ENCODE data around the gene EDRF1. TPM values are rescaled to one million over a fixed set of nuclear protein-coding genes. Genes with fewer than 3 reads are reported as not detected.
"Not testable (repeated sequence)": the region's sequence is repeated elsewhere in the genome, so short reads cannot be mapped to it uniquely, and the experiment has no call there.

EDRF1 gene, protein sequence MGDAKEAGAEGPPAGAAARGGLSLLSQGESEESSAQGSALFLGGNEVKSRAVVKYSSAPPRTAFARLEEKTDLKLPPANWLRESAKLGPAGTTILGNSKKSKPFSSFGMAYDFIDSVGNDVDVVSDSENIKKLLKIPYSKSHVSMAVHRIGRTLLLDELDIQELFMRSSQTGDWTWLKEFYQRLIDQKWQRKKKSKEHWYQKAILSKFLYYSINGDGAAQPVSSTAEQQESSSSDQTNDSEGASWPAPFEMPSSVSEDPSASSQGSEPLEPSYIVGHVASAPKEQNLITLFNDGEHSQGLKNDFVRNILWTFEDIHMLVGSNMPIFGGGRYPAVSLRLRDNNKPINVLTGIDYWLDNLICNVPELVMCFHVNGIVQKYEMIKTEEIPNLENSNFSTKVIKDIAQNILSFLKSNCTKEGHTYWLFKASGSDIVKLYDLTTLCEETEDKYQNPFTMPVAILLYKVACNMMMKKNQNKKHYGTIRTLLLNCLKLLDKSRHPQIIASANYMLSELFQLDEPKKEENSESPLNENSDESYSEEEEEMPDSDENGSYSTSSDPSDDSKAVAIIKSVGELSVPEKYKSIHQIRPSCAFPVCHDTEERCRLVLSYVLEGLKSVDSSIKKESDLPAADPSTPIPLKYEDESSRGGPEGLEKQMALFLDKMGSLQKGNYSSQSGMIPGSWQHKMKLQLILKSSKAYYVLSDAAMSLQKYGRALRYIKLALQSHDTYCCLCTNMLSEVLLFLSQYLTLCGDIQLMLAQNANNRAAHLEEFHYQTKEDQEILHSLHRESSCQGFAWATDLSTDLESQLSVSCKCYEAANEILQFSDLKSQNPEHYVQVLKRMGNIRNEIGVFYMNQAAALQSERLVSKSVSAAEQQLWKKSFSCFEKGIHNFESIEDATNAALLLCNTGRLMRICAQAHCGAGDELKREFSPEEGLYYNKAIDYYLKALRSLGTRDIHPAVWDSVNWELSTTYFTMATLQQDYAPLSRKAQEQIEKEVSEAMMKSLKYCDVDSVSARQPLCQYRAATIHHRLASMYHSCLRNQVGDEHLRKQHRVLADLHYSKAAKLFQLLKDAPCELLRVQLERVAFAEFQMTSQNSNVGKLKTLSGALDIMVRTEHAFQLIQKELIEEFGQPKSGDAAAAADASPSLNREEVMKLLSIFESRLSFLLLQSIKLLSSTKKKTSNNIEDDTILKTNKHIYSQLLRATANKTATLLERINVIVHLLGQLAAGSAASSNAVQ
- 17.4 TPM for polyA plus RNA-seq (ENCODE audit: insufficient read length)

DNA sequence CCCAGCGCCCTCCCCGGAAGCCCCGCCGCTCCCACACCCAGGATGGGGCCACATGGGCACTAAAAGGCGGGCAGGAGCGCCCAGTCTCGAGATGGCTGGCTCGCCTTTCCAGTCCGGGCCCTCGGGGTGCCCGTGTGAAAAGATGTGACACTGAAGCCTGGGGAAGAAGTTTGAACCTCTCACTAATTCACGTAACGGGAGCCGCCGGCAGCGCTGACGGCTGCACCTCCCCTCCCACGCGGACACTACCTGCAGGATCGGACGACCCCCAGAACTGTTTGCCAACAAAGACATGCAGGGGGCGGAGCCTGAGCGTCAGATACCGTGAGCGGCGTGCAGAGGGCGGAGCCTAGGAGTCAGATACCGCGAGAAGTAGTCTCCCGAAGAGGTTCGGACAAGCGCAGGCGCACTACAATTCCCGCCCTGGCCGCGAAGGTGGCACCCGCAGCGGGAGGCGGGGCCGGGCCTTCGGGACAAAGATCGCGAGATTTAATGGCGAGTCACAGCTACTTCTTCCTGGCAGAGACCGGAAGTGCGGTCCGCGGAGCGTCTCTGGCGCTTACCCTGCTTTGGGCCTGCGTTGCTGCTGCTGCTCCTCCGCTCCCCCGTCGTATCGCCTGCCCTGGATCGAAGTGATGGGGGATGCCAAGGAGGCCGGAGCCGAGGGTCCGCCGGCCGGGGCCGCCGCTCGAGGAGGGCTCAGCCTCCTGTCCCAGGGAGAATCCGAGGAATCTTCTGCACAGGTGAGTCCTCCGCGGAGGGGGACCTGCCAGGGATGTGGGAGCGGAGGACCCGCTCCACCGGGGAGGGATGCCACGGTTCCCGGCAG lies at the start of gene EDRF1:
EDRF1 (plus strand) TSS at position 537 of the 829 bp plus-strand sequence; CDS start at position 636, 99 bp downstream.
- DNase-seq, result peak; percentile 99

DNA sequence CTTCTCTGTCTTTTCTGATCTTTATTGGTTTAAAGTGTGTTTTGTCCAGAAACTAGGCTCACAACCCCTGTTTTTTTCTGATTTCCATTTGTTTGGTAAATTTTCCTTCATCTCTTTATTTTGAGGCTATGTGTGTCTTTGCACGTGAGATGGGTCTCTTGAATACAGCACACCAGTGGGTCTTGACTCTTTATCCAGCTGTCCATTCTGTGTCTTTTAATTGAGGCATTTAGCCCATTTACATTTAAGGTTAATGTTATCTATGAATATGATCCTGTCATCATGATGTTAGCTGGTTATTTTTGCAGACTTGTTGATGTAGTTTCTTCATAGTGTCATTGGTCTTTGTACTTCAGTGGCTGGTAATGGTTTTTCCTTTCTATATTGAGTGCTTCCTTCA lies 46.6 kb upstream of the EDRF1 start:
- DNase-seq, result no peak

DNA sequence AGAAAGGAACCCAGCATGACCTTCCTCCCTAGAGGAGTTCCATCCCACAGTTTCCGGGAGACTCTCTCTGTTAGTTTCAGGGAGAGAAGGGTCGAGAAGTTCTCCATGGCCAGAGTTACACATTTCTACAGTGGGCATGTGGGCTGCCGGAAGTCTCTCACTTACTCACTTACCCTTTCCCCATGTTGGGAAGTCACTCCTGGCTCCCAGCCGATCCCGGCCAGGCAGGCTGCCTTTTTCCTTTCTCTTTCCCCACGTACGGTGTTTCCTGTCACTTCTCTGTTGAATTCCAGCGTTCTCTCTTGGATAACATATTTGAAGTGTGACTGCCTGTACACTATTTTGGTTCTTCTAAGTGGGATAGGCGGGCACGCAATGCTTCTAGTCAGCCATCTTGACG lies 40.1 kb upstream of the EDRF1 start:
- DNase-seq, result no peak

DNA sequence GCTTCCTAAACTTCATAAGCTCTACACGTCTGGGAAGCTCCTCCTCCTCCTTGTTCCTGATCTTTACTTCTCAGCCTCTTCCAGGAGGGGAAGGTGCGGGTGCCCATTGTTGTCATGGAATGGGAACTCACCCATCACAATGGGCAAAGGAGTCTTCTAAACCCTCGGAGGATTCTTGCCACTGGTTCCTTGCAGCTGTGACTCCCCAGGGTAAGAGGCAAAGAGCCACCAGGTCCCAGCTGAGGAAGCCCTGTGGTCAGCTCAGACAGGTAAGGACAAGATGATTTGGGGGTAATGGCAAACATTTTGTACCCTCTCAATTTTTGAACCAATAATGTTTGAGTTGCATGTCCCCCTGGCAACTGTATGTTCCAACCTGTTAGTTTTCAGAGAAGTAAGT lies 36.4 kb upstream of the EDRF1 start, which contains the start of gene TEX36:
TEX36 (minus strand) TSS at position 101 of the 400 bp plus-strand sequence. CDS start 174 bp downstream, outside the sequence.
- no peak for DNase-seq

DNA sequence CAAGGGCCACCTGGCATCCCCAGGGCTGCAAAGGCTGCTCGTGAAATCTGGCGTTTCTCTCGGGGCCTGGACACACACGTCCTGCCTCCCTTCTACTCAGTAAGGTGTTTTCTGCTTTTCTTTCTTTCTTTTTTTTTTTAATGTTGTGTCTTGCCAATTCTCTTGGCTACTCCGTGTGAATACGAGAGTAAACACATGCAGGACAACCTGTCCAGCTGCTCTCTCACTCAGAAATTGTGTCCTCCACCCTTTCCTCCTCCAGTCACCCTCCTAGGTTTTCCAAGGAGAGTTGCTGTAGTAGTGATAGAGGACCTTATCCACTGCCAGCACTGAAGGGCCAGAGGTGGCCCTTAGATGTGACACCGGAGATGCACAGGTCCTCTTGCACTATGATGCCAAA lies 35.7 kb upstream of the EDRF1 start:
- no peak for DNase-seq

DNA sequence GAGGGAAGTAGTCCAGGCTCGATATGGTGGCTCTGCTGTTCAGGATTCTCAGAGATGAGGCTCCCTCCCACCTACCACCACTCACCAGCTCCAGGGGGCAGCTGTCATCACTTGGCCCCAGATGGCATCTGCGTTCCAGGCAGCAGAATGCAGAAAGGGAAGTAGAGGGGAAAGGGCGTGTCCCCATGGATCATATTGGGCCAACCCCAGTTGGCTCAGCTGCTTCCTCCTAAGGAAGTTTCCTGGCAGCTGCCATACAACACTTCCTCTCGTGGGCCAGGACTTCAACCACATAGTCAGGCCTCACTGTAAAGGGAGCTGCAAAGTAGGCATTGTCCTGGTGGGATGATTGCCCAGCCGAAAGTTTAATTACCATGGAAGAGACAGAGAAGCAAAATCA lies 34.9 kb upstream of the EDRF1 start:
- DNase-seq, result no peak

DNA sequence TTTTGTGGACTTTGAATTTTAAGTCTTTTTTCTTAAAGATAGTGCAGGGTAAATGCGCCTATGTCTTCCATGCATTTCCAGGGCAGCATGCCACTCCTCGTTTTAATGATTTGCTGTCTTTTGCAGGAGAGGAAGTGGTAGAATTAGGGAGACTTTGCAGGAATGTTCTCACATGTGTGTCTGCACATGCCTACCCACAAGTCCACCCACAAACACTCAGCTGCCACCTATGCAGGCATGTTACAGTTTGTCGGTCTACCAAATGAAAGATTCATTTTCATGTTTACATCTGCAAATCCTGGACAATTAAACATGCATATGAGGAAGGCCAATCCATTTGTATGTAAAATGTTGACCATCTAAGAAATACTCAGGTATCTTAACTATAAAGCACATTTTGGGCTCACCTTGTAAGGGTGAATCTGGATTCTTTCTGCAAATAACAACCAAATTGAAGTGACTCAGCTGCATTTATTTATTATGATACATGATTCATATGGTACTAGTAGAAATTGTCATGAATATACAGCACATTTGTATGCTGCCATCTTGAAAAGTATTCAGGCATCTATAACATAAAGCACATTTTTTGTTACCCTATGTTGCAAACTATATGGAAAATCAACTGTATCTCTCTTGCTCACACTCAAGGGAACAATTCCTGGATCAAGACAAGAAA lies 31.9 kb upstream of the EDRF1 start:
- DNase-seq, result no peak

DNA sequence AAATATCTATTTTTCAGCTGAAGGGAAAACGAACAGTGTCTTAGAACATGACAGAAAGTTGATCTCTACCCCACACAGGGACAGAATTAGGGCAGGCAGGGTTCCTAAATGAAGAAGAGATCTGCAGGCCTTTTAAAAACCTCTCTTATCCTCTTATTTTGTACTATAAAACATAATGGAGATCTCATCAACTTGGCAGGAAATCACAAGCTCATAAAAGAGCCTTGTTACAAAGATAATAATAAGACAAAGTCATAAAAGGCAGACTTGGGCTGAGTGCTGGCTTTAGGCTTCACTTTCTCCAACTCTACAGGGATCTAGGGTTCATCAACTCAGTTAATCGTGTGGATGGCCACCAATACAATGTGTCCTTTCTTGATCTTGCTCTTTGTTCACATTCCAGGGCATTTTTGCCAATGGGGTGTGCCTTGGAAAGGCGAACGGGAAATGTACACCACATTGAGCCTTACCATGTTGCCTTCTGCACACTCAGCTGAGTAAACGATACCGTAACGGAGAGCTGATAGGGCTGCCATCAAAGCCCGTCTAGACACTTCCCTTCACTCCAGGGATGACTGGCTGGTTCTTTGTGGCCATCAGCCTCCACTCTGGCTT lies 29.4 kb upstream of the EDRF1 start:
- DNase-seq, result no peak

DNA sequence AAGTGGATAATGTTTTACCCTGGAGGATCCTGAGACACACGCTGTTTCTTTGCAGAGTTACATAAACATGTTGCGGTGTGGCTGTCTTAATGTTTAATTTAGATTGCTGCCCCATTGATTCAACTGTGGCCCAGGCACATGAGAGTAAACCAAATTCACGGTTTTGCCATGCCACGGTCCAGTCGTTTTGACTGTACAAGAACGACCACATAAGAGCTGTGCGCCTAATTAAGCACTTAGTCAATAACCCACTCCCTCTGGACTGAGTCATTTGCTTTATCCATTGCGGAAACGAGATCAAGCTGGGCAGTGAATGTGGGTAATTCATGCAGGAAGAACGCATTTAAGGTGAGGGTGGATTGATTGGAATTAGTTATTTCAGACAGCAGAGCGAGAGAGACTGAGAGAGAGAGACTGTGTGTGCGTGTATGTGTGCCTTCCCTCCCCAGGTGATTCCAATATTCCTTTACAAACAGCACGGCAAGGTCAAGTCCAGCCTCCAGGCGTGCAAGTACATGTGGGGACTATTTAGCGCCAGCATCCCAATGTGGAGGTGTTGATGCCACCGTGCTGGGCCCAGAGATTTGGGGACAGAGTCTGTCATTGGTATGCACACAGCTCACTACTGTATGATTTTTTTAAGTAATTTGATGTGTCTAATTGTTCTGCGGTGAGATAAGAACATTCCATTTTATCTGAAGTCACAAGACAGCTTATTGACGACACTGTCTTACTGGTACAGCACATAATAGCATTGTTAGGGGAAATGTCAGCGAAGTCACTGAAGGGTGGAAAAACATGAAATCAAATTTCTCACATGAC lies 28.1 kb upstream of the EDRF1 start:
- no peak for DNase-seq

DNA sequence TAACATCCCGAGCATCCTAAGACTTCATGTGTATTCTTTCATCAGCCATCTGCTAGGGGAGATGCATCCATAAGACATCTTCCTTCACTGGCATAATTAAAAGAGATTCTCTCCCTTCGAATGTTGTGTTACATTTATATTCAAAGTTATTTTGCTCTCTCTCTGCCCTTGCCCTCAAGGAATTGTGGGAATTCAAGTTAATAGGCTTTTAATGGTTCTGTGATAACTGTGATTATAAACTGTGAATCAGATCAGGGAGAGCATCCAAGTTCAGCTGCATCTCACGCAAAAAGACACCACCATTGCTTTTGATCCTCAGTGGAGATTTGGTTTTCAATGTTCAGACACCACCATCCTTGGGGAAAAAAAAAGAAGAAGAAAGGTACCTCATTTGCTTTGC lies 27.3 kb upstream of the EDRF1 start:
- DNase-seq, result no peak

DNA sequence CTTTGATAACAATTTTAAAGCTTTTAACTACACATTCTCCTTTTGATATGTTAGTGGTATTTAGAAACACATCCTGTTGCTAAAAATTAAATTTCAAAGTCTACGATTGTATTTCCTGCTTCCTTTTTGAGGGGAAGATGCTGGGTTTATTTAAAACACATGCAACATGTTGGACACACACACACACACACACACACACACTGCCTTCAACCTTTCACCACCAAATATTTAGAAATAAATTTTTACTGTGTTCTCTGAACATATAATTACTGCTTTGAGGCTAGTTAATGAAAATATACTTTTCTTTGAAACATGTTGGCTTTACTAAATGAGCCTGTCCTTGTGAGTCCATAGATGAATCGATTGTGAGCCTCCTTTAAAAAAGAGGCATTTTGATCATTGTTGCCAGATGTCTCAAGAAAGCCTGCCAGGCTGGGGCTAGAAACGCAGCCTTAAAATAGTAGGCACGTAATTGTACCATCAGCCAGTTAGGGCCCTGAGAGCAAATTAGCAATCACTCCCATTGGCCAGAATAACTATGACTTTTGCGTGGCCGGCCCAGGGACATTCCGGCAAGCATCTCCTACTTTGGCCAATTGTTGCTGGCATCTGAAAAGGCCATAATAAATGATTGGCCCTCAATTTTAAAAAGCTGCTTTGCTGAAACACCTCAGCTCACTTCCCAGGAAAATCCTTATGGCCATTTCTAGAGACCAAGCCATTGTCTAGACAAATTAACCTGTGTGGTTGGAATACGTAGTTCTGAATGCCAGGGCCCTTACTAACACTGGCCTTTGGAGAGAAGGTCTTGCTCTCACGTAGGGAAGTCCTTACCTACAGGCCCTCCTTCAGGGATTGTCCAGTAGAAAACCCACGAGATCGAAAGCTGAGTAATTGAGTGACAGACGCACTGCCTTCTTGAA lies 26.6 kb upstream of the EDRF1 start:
- DNase-seq, result no peak

DNA sequence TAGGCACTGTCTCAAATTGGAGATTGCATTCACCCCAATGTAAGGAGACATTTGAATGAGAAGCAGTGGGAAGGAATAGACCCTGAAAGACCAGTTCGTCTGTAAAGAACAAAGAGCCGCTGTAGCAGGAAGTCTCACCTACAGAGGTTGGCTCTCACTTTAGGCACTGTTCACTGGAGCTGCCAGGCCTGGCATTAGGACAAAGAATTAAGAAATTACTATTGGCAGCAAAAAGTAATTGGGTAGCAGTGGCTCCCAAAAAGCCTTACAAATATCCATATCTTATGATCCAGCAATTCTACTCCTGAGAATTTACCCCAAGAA lies 26.0 kb upstream of the EDRF1 start:
- DNase-seq, result no peak

DNA sequence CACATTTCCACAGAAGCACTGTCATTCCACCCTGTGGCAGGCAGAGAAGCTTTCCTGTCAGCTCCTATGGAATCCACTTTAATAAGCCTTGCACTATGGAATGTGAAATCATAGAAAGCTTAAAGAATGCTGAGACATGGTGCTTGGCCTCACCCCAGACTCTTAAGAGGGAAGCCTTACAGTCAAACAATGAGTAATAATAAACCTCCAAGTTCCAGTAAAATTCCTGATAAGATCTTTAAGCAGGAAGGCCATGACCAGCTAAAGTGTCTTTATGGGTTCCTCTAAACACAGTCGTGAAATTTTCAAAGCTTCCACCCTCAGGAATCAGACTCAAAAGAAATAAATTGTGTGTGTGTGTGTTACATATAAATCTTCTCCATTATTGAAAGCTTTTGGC lies 24.6 kb upstream of the EDRF1 start:
- DNase-seq, result no peak

DNA sequence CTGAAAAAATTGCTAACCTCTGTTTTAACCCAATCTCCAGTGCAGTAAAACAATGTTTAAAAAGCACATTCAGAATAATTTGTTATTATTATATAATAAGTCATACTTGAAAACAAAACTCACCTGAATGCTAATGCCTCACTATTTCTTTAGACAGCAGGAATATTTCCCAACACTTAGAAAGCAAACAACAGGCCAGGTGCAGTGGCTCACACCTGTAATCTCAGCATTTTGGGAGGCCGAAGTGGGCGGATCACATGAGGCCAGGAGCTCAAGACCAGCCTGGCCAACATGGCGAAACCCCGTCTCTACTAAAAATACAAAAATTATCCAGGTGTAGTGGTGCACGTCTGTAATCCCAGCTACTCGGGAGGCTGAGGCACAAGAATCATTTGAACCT lies 22.6 kb upstream of the EDRF1 start:
- not testable (repeated sequence) for DNase-seq

DNA sequence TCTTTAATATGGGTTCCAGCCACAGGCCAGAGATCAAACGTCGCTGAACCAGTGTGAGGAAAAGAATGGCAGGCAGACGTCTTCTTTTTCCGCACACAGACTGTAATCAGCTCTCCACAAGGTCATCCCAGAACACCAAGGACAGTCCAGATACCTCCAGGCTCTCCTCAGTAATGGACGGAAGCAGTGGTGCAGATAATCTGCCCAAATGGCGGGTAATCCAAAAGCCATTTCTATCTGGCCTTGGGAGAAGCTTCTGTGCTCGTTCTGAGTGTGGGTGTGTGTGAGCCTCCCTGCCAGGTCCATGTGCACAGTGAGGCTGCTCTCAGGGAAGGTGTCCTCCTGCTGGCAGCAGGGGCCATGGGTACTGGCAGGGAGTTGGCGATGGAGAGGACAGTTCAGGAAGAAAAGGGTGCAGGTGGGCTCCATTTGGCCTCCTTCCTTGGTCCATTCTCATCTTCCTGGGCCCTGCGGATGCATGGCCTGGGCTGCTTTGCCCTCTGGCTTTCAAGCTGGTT lies 21.0 kb upstream of the EDRF1 start:
- no peak for DNase-seq

DNA sequence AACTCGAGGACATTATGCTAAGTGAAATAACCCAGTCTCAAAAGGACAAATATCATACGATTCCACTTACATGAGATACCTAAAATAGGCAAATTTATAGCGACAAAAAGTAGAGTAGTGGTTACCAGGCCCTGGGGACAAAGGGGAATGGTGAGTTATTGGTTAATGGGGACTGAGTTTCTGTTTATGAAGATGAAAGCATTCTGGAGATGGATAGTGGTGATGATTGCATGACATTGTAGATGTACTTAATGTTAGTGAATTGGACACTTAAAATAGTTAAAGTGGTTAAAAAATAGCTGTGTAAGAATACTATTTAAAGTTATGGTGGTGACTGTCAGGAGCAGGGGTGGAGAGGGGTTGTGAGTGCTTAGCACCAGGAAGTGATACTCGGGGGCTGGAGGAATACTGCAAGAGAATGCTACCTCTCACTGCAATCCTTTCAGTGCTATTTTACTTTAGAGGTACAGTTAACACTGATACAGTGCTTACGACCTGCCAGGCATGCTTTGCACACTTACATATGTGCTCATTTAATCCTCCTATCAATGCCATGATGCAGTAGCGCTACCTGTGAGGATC lies 19.9 kb upstream of the EDRF1 start:
- no peak for DNase-seq

DNA sequence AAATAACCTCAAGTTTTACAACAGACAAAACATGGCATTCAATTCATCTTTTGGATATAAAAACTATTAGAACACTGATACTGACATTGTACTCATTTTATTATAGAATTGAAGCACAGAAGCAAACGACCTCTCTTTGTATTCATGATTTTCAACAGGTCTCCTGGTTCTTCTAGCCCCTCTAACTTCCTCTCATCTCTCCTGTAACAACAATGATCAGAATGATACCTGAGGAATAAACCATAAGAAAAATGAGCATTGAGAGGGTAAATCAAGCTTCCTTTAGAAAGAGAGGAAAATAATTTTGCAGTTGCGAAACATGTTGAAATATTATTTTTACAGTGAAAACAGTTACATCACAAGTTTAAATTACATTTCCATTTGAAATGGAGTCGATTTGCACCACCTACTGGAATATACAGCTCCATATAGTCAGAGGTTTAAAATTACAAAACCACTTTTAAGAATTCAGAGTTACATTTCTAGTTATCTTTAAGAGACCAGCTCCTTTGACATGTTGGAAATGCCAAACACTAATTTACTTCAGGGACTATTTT lies 19.1 kb upstream of the EDRF1 start:
- no peak for DNase-seq
